HS-27A (cell line): Measurements from ENCODE around the gene DNAJC8.

Experiments used
- DNase-seq: peaks from one replicate; pipeline ENCODE4 v3.0.0-alpha.2; 2012; ENCODE audit warnings: low read depth, missing footprints

DNAJC8 gene

GRCh38 chr1:28170001-28170596 is 62.7 kb downstream of the DNAJC8 start:
- no peak for DNase-seq

GRCh38 chr1:28163496-28164161 is 69.2 kb downstream of the DNAJC8 start:
- DNase-seq: no peak

- DNase-seq: no peak
These were observed 70.7 kb downstream of the DNAJC8 start for GRCh38 chr1:28162151-28162550.

GRCh38 chr1:28161751-28162150 is 71.1 kb downstream of the DNAJC8 start:
- DNase-seq: no peak

DNA sequence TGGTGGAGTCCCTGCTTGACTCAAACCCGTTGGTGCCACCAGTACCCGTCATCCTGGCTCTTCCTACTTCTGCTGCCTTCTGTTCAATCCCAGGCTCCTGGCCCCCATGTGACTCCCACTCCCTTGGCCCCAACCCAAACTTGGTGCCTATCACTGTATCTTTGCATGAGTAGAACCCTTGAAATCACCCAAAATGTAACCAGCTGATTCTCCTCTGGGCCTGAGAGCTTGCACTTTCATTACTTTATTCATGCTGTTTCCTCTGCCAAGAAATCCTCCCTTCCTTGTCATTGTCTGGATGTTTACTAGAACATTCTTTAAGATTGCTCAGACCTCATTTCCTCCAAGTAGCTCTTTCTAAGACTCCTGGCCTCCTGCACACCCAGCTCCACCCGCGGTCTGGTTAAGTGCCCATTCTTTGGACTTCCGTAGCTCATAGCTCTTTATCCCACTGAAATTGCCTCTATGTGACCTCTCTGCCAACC is 72.0 kb downstream of the DNAJC8 start:
- DNase-seq: no peak

GRCh38 chr1:28159680-28160079 is 73.1 kb downstream of the DNAJC8 start:
- DNase-seq: no peak

- no peak for DNase-seq
These were observed 73.6 kb downstream of the DNAJC8 start for GRCh38 chr1:28159243-28159642.

DNA sequence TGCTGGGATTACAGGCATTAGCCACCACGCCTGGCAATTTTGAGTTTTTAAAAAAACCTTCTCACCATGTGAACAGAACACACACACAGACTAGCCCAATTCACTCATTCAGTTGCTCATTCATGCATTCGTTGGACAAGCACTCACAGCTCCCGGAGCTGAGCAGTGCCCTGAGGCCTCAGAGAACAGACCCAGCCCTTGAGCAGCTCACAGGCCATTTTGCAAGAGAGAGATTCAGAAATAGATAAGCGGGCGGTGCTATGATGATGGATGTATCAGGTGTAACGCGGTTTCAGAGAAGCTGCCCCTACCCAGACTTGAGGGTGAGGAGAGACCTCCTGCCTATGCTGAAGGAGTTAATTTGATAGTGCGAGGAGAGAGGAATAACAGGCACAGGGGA is 74.9 kb downstream of the DNAJC8 start:
- DNase-seq: no peak

GRCh38 chr1:28156821-28157220 is 76.0 kb downstream of the DNAJC8 start:
- DNase-seq: no peak

GRCh38 chr1:28155628-28156027 is 77.2 kb downstream of the DNAJC8 start:
- no peak for DNase-seq

DNA sequence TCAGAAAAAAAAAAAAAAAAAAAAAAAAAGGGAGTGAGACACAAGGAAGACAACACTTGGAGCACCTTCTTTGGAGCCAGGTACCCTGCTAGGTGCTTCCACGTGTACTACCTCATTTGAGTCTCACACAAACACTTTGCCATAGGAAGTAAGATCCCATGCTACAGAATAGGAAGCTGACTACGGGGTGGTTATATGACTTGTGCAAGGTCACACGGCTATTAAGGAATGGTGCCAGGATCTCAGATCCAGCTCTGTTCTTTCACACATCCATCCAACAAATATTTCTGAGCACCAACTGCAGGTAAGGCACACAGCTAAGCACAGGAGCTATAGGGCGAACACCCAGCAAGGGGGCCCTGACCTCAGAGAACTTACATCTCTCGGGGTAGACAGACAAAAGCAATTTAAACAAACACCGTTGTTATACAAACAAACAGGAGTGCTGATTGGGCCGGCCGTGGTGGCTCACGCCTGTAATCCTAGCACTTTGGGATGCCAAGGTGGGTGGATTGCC is 78.7 kb downstream of the DNAJC8 start:
- no peak for DNase-seq
